ENCODE measurements around the gene CR1L.
"Not testable (repeated sequence)": the region's sequence is repeated elsewhere in the genome, so short reads cannot be mapped to it uniquely, and the experiment has no call there.

The CR1L gene

DNA sequence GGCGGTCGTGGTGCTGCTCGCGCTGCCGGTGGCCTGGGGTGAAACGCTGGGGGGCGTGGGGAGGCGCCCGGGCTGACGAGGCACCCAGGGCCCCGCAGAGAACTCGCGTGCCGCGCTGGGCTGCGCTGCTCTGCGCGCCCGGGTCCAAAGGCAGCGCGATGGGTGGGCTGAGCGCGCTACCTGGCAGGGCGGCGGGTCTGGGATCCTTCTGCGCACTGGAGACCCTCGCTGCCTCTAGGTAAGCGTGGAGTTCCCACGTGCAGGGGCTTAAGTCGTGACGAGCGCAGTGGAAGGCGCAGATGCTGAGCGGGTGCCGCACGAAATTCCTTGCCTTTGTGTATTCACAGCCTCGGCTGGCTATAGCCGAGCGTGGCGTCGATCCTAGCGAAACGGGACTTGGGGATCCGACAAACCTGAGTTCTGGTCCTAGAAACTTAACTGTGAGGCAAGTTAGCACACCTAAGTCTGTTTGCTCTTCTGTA, 24.6 kb downstream of the CR1L start:
- H3K36me3 ChIP-seq (ENCODE audit: control insufficient read depth, insufficient read depth, low read length) = no peaks in the 10 kb centered on the region
- no peaks in the 10 kb centered on the region for H3K9me3 ChIP-seq (ENCODE audit: control insufficient read depth, low read length)
- no peak overlapping the region for H3K4me3 ChIP-seq (ENCODE audit: low read length)
- no peaks in the 10 kb centered on the region for H3K4me1 ChIP-seq (ENCODE audit: control insufficient read depth, insufficient read depth, low read length)
- peaks cover 46% of the 10 kb centered on the region for H3K27me3 ChIP-seq (ENCODE audit: control insufficient read depth, insufficient read depth, low read length)
- H3K9ac ChIP-seq (ENCODE audit: low read length) = no peak overlapping the region

- Histone ChIP-seq H3K27me3 (ENCODE audit: control insufficient read depth, insufficient read depth, low read length) (peaks cover 46% of the 10 kb centered on the region), H3K4me1 (ENCODE audit: control insufficient read depth, insufficient read depth, low read length) (no peaks in the 10 kb centered on the region), H3K9me3 (ENCODE audit: control insufficient read depth, low read length) (no peaks in the 10 kb centered on the region), H3K36me3 (ENCODE audit: control insufficient read depth, insufficient read depth, low read length) (no peaks in the 10 kb centered on the region), H3K9ac (ENCODE audit: low read length) (no peak overlapping the region), H3K4me3 (ENCODE audit: low read length) (no peak overlapping the region)
These were observed 25.3 kb downstream of the CR1L start for GRCh38 chr1:207670192-207670591.

DNA sequence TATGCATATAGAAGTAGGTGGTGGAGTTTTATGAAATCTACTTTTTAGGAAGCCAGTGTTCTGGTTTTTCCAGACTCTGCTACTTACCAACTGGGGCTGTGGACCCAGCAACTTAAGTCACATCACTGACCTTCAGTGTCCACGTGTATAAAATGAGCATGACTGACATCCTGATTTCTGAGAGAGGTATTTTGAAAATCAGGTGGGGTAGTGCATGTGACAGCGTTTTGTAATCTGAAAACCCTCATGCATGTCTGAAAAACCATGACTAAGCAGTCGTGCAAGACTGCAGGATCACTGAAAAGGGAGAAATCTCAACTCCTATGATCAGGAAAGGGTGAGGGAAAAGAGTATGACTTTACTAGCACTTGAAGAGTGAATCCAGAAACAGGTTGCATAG, 26.1 kb downstream of the CR1L start:
- Histone ChIP-seq H3K9ac (ENCODE audit: low read length) (no peak overlapping the region), H3K36me3 (ENCODE audit: control insufficient read depth, insufficient read depth, low read length) (no peaks in the 10 kb centered on the region)

DNA sequence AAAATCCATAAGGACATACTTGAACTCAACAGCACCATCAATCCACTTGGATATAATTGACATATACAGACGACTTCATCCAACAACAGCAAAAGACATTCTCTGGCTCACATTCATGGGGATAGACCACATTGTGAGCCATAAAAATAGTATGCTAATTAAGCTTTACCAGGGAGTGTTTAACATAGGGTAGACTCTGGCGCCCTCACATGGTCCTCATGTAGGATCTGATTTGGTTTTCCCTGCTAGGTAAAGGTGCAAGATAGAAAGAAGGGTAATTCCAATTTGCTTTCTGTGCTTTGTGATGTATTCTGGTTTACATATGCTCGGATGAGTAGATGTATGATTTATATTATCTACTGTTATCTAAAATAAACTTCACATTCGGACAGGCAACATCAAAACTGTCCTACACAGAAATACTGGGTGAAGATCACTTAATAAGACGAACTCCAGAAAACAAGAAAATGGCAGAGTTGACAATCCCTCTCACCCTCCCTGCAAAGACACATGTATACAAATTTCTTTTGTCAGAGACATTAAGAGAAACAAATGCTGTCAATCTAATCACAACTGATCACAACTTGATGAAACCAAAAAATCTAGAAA, 27.7 kb downstream of the CR1L start:
- H3K9me3 ChIP-seq (ENCODE audit: control insufficient read depth, low read length) = no peaks in the 10 kb centered on the region
- peaks cover 36% of the 10 kb centered on the region for H3K27me3 ChIP-seq (ENCODE audit: control insufficient read depth, insufficient read depth, low read length)

More for the DNA sequence above, 26.1 kb downstream of the CR1L start:
- no peak overlapping the region for H3K4me3 ChIP-seq (ENCODE audit: low read length)
- peaks cover 46% of the 10 kb centered on the region for H3K27me3 ChIP-seq (ENCODE audit: control insufficient read depth, insufficient read depth, low read length)
- no peaks in the 10 kb centered on the region for H3K9me3 ChIP-seq (ENCODE audit: control insufficient read depth, low read length)
- no peaks in the 10 kb centered on the region for H3K4me1 ChIP-seq (ENCODE audit: control insufficient read depth, insufficient read depth, low read length)

GRCh38 chr1:207673399-207673798, 28.5 kb downstream of the CR1L start:
- no peak overlapping the region for H3K4me3 ChIP-seq (ENCODE audit: low read length)
- peaks cover 32% of the 10 kb centered on the region for H3K27me3 ChIP-seq (ENCODE audit: control insufficient read depth, insufficient read depth, low read length)
- no peaks in the 10 kb centered on the region for H3K4me1 ChIP-seq (ENCODE audit: control insufficient read depth, insufficient read depth, low read length)
- H3K36me3 ChIP-seq (ENCODE audit: control insufficient read depth, insufficient read depth, low read length) = no peaks in the 10 kb centered on the region
- H3K9me3 ChIP-seq (ENCODE audit: control insufficient read depth, low read length) = no peaks in the 10 kb centered on the region
- no peak overlapping the region for H3K9ac ChIP-seq (ENCODE audit: low read length)

More for the DNA sequence above, 27.7 kb downstream of the CR1L start:
- Histone ChIP-seq H3K36me3 (ENCODE audit: control insufficient read depth, insufficient read depth, low read length) (no peaks in the 10 kb centered on the region), H3K9ac (ENCODE audit: low read length) (no peak overlapping the region), H3K4me1 (ENCODE audit: control insufficient read depth, insufficient read depth, low read length) (no peaks in the 10 kb centered on the region), H3K4me3 (ENCODE audit: low read length) (no peak overlapping the region)

DNA sequence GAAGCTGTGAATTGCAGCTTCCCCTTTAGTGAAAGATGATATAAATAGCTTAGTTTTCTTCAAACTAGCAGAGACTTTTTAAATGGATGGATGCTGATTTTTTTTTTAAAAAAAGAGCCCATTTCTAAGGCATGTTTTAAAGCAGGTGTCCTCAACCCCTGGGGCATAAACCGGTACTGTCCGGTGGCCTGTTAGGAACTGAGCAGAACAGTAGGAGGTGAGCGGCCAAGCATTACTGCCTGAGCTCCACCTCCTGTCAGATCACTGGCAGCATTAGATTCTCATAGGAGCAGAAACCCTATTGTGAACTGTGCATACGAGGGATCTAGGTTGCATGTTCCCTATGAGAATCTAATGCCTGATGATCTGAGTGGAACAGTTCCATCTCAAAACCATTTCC, 31.2 kb downstream of the CR1L start:
- H3K4me1 ChIP-seq (ENCODE audit: control insufficient read depth, insufficient read depth, low read length) = no peaks in the 10 kb centered on the region
- H3K9ac ChIP-seq (ENCODE audit: low read length) = no peak overlapping the region
- H3K4me3 ChIP-seq (ENCODE audit: low read length) = no peak overlapping the region
- no peaks in the 10 kb centered on the region for H3K36me3 ChIP-seq (ENCODE audit: control insufficient read depth, insufficient read depth, low read length)
- no peaks in the 10 kb centered on the region for H3K9me3 ChIP-seq (ENCODE audit: control insufficient read depth, low read length)
- peaks cover 4% of the 10 kb centered on the region for H3K27me3 ChIP-seq (ENCODE audit: control insufficient read depth, insufficient read depth, low read length)

GRCh38 chr1:207680590-207681388, 35.9 kb downstream of the CR1L start:
- not testable (repeated sequence) for H3K36me3 ChIP-seq (ENCODE audit: control insufficient read depth, insufficient read depth, low read length); H3K4me3 ChIP-seq (ENCODE audit: low read length); H3K4me1 ChIP-seq (ENCODE audit: control insufficient read depth, insufficient read depth, low read length); H3K9me3 ChIP-seq (ENCODE audit: control insufficient read depth, low read length); H3K9ac ChIP-seq (ENCODE audit: low read length); H3K27me3 ChIP-seq (ENCODE audit: control insufficient read depth, insufficient read depth, low read length)

DNA sequence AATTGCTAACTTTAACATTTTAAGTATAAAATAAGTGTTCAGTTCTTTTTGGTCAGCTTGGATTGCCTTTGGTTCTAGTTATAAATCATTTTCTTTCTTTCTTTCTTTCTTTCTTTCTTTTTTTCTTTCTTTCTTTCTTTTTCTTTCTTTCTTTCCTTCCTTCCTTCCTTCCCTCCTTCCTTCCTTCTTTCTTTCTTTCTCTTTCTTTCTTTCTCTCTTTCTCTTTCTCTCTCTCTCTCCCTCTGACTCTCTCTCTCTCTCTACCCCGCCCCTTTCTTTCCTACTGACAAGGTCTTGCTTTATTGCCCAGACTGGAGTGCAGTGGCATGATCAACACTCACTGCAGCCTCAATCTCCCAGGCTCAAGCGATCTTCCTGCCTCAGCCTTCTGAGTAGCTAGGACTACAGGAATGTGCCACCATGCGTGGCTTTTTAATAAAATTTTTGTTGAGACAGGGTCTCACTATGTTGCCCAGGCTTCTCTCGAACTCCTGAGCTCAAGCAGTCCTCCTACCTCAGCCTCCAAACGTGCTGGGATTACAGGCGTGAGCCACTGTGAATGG, 38.0 kb downstream of the CR1L start:
- not testable (repeated sequence) for H3K27me3 ChIP-seq (ENCODE audit: control insufficient read depth, insufficient read depth, low read length); H3K4me1 ChIP-seq (ENCODE audit: control insufficient read depth, insufficient read depth, low read length); H3K9ac ChIP-seq (ENCODE audit: low read length); H3K9me3 ChIP-seq (ENCODE audit: control insufficient read depth, low read length); H3K4me3 ChIP-seq (ENCODE audit: low read length); H3K36me3 ChIP-seq (ENCODE audit: control insufficient read depth, insufficient read depth, low read length)

DNA sequence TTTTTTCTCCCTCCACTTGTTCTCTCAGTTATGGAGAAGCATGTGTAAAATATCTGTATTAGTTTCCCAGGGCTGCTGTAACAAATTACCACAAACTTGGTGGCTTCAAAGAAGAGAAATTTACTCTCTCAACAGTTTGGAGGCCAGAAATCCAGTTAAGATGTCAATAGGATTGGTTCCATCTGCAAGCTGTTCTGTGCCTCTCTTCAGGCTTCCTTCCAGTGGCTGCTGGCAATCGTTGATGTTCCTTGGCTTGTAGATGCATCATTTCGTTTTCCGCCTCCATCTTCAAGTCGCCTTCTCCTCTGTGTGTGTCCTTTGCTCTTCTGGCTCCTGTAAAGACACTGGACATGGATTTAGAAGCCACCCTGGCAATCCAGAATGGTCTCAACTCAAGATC, 45.6 kb downstream of the CR1L start:
- H3K27me3 ChIP-seq (ENCODE audit: control insufficient read depth, insufficient read depth, low read length); H3K36me3 ChIP-seq (ENCODE audit: control insufficient read depth, insufficient read depth, low read length): not testable (repeated sequence)

DNA sequence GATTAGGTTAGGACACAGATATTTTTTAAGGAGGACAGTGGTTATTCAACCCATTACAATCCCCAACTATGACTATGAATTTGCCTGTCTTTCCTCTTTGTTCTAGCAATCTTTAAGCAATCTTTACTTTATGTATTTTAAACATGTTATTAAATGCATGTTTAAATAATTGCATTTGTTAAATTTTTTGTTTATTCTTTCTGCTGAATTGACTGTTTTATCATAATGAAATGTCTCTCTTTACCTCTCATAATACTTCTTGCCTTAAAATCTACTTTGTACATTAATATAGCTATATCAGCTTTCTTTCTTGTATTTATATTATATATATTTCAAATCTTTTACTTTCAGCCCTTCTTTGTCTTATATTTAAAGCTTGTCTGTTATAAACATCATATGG, 46.1 kb downstream of the CR1L start:
- Histone ChIP-seq H3K4me3 (ENCODE audit: low read length) (no peak overlapping the region), H3K27me3 (ENCODE audit: control insufficient read depth, insufficient read depth, low read length) (no peaks in the 10 kb centered on the region), H3K9me3 (ENCODE audit: control insufficient read depth, low read length) (no peaks in the 10 kb centered on the region), H3K36me3 (ENCODE audit: control insufficient read depth, insufficient read depth, low read length) (no peaks in the 10 kb centered on the region), H3K4me1 (ENCODE audit: control insufficient read depth, insufficient read depth, low read length) (no peaks in the 10 kb centered on the region), H3K9ac (ENCODE audit: low read length) (no peak overlapping the region)

More for the DNA sequence above, 45.6 kb downstream of the CR1L start:
- not testable (repeated sequence) for H3K4me3 ChIP-seq (ENCODE audit: low read length); H3K4me1 ChIP-seq (ENCODE audit: control insufficient read depth, insufficient read depth, low read length); H3K9me3 ChIP-seq (ENCODE audit: control insufficient read depth, low read length); H3K9ac ChIP-seq (ENCODE audit: low read length)

DNA sequence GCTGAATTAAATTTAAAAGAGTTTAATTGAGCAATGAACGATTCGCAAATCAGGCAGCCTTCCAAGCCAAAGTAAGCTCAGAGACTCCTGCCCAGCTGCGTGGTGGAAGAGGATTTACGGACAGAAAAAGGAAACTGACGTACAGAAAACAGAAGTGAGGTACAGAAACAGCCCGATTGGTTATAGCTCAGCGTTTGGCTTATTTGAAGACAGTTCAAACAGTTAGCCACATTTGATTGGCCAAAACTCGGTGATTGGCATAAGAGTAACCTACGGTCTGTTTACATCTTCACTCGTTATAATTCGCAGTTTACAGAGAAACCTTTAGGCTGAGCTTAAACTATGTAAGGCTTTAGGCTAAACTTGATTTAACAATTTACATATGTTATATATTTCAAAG, 46.9 kb downstream of the CR1L start:
- no peak overlapping the region for H3K9ac ChIP-seq (ENCODE audit: low read length)
- no peaks in the 10 kb centered on the region for H3K4me1 ChIP-seq (ENCODE audit: control insufficient read depth, insufficient read depth, low read length)
- no peaks in the 10 kb centered on the region for H3K36me3 ChIP-seq (ENCODE audit: control insufficient read depth, insufficient read depth, low read length)
- H3K9me3 ChIP-seq (ENCODE audit: control insufficient read depth, low read length) = no peaks in the 10 kb centered on the region
- H3K4me3 ChIP-seq (ENCODE audit: low read length) = no peak overlapping the region
- H3K27me3 ChIP-seq (ENCODE audit: control insufficient read depth, insufficient read depth, low read length) = no peaks in the 10 kb centered on the region

DNA sequence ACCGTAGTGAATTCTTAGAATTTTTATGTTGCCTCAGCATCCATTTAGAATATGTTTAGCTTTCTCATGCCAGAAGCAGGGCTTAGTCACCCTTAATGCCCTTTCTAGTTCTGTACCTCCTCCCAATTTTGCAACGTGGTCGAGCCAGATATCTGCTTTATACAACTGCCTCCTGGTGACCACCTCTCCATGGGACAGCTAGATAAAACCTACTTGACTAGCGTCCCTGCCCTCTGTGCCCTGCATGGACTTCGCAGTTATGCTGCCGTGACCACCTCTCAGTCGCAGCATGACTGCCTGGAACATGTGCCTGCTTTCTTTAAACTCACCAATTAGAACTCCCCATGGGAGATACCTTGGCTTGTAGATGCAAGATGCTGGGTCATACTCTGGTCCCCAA, 47.4 kb downstream of the CR1L start:
- H3K36me3 ChIP-seq (ENCODE audit: control insufficient read depth, insufficient read depth, low read length); H3K9ac ChIP-seq (ENCODE audit: low read length); H3K4me3 ChIP-seq (ENCODE audit: low read length); H3K27me3 ChIP-seq (ENCODE audit: control insufficient read depth, insufficient read depth, low read length); H3K4me1 ChIP-seq (ENCODE audit: control insufficient read depth, insufficient read depth, low read length); H3K9me3 ChIP-seq (ENCODE audit: control insufficient read depth, low read length): not testable (repeated sequence)
